Coronary artery (tissue), 2 donors: ENCODE data around the gene SLC5A6.
A peak's percentile ranks its signal among the peaks of the same experiment; 100 is the strongest.

Source experiments
- DNase-seq: peaks from one replicate; pipeline ENCODE4 v3.0.0-alpha.2; 2017; ENCODE audit warnings: low spot score
- H3K27ac ChIP-seq, 2 donors: fragments of 200-600 bp; sonication (generic); one replicate each; pipeline ENCODE4 v1.5.1; 2016 to 2019
- H3K4me3 ChIP-seq: fragments of 200-600 bp; sonication (generic); 2 replicates; pipeline ENCODE4 v1.5.1; 2016; ENCODE audit warnings: mild to moderate bottlenecking, moderate library complexity
- CTCF ChIP-seq: fragments of 200-600 bp; sonication (generic); IDR thresholded peaks from one replicate; pipeline ENCODE4 v1.5.1; 2019; ENCODE audit warnings: antibody characterized with exemption

Gene SLC5A6

DNA sequence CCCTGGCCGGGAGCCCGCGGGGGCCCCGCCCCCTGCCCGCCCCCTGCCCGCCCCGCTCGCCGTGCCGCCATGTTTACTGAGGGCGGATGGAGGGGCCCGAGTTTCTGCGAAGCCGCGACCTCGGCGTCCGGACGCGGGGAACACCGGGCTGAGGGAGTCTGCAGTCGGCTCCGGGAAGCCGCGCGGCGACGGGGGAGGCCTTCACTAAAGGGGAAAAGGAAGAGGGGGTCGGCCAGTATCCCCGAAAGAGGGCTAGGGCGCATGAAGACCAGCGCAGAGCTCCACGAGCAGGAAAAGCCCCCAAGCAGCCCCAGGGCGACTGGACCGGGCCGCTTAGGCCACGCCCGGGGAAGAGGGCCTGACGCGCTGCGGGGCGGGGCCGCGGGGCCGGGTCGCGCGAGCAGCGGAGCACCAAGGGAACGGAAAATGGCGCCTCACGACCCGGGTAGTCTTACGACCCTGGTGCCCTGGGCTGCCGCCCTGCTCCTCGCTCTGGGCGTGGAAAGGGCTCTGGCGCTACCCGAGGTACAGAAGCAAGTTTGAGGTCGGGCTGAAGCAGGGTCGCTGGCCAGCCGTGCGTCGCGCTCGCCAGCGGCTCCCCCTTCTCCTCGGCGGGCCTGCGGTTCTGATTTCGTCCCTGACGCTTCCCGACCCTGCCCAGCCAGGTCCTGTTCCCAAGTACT, at the start of gene SLC5A6, which contains the start of gene ATRAID:
Gene SLC5A6, minus strand, starts transcription at position 326 of the 683 bp plus-strand sequence. CDS start 4,618 bp downstream, outside the sequence.
Gene ATRAID, plus strand, starts transcription at position 99 of the 683 bp plus-strand sequence. Its CDS starts 328 bp downstream, at position 427.
- no peak for TF ChIP-seq CTCF
- peak within 1 kb of the TSS; percentile 93 for H3K4me3 ChIP-seq
- DNase-seq, result peak; percentile 90
- peak within 1 kb of the TSS; percentile 97 to 98 for H3K27ac ChIP-seq

- TF ChIP-seq CTCF, result no peak
- Histone ChIP-seq H3K4me3 (peak overlapping the region; percentile 66), H3K27ac (peak overlapping the region in 1 of 2 donors; percentile 44)
- DNase-seq, result no peak
Observed at GRCh38 chr2:27261241-27261925, 49.3 kb upstream of the SLC5A6 start.

DNA sequence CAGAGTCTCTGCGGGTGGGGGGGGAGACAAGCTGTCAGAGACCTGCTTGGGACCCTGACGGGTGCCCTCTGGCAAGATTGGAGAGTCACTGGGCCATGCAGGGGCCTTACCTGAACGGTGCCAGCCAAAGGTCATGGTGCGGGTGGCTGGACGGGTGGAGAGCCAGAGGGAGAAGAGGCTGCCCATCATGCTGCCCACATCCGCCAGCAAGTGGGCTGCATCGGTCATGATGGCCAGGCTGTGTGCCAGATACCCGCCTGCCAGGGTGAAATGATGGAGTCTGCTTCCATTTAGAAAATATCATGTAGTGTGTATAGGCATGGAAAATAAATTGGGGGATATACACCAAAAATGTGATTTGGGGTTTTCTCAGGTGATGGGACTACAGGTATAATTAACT, 46.0 kb upstream of the SLC5A6 start:
- Histone ChIP-seq H3K4me3 (no peak overlapping the region), H3K27ac (no peak overlapping the region)
- no peak for TF ChIP-seq CTCF
- DNase-seq, result no peak

DNA sequence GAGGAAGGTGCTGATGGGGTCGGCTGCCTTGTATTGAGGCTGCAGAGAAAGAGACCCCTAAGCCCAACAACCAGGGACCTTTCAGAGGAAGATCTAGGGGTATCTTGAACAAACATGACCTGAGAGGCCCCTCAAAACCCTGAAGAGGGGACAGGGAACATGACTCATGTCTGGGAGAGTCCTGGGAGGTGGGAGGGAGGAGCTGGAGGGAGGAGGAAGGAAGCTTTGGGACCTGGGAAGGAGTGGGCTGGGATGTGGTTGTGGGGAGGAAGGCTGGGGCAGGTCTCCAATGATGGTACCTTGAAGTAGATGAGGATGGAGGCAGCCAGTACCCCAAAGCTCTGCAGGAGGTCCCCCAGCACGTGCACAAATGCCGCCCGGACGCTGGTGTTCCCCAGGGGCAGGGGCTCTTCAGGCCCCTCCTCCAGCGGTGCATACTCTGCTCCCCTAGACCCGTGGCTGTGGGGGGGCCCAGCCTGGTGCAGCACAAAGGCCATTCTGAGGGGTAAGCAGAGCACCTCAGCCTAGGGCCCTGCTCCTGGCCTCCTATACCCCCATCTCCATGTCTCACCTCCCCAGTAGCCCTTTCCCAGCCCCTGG, 44.9 kb upstream of the SLC5A6 start:
- no peak for TF ChIP-seq CTCF

DNA sequence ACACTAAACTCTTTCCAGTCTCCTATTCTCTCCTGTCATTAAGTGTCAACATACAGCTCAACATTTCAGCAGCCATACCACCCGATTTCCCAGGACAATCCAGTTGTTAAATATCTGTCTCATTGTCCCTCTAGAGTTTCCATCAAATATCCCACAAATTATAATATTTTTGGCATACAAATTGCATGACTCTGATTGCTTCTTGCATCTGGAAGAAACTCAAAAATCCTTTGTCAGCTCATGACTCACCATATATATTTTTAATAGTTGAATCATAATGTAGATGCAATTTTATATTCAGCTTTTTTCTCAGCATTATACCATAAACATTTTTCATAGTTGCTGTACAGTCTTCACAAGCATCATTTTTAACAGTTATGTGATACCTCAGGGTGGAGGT, 43.6 kb upstream of the SLC5A6 start:
- H3K27ac ChIP-seq, result peak overlapping the region in 1 of 2 donors; percentile 42
- no peak for TF ChIP-seq CTCF
- DNase-seq, result no peak
- H3K4me3 ChIP-seq, result no peak overlapping the region

More for the DNA sequence above, 44.9 kb upstream of the SLC5A6 start:
- DNase-seq, result no peak
- Histone ChIP-seq H3K27ac (no peak overlapping the region), H3K4me3 (no peak overlapping the region)

DNA sequence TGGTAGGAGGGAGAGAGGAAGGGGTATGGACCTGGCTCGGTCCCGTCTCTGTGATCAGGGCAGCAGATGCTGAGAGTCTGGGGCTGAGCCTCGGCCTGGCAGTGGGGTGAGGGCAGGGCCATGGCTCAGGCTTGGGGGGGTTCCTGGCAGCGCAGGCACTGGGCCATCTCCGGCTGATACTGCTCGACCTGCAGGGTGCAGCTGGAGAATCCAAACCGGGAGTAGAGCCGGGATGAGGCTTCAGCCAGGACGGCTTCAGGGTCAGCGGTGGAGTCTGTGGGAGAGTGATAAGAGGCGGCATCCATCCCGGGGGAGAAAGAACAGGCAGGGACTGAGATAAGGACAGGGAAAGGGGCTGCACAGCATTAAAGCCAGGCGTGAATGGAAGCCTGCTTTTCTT, 43.1 kb upstream of the SLC5A6 start:
- no peak for TF ChIP-seq CTCF
- H3K27ac ChIP-seq, result peak overlapping the region in 1 of 2 donors; percentile 42
- H3K4me3 ChIP-seq, result no peak overlapping the region
- no peak for DNase-seq
